SK-N-SH (cell line): ENCODE results near the gene OCA2.

Source experiments
- CTCF ChIP-seq: fragments of 200-600 bp; sonication (generic); IDR thresholded peaks from 2 replicates; pipeline ENCODE4 v1.6.1; 2017; ENCODE audit warnings: antibody characterized with exemption, mild to moderate bottlenecking, moderate library complexity
- EZH2phosphoT487 ChIP-seq: fragments of 200-600 bp; sonication (generic); IDR thresholded peaks from 2 replicates; pipeline ENCODE4 v1.6.1; 2017; ENCODE audit warnings: low read depth, mixed run types, mild to moderate bottlenecking, antibody characterized with exemption, moderate library complexity, borderline replicate concordance
- RAD21 ChIP-seq: IDR thresholded peaks from 2 replicates; pipeline ENCODE4 v1.6.1; 2012; ENCODE audit warnings: mild to moderate bottlenecking, low read length
- RFX5 ChIP-seq: IDR thresholded peaks from 2 replicates; pipeline ENCODE4 v1.6.1; 2012; ENCODE audit warnings: mild to moderate bottlenecking, improper control_type of control experiment, low read length
- TCF12 ChIP-seq: IDR thresholded peaks from 2 replicates; pipeline ENCODE4 v1.4.0; 2012
- TEAD4 ChIP-seq: IDR thresholded peaks from 2 replicates; pipeline ENCODE4 v1.4.0; 2012; ENCODE audit warnings: mild to moderate bottlenecking, borderline replicate concordance; ENCODE audit not compliant: insufficient read depth
- YY1 ChIP-seq: IDR thresholded peaks from 2 replicates; pipeline ENCODE4 v1.4.0; 2012; ENCODE audit warnings: low read depth, mild to moderate bottlenecking
- TF ChIP-seq, protein P1 (sequence below): IDR thresholded peaks from 2 replicates; pipeline ENCODE4 v1.4.0; 2012; ENCODE audit warnings: low read depth
- TF ChIP-seq, protein P2 (sequence below): IDR thresholded peaks from 2 replicates; pipeline ENCODE4 v1.6.1; 2012; ENCODE audit warnings: mild to moderate bottlenecking, low read depth, low read length, moderate library complexity

GRCh38 chr15:27804569-27805260 is 294.4 kb downstream of the OCA2 start:
- no peak for TF ChIP-seq EZH2phosphoT487
- no peak for TF ChIP-seq YY1
- no peak for TF ChIP-seq TEAD4
- TF ChIP-seq RAD21 = no peak
- TF ChIP-seq, protein P1, sequence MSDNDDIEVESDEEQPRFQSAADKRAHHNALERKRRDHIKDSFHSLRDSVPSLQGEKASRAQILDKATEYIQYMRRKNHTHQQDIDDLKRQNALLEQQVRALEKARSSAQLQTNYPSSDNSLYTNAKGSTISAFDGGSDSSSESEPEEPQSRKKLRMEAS = no peak
- TF ChIP-seq, protein P2, sequence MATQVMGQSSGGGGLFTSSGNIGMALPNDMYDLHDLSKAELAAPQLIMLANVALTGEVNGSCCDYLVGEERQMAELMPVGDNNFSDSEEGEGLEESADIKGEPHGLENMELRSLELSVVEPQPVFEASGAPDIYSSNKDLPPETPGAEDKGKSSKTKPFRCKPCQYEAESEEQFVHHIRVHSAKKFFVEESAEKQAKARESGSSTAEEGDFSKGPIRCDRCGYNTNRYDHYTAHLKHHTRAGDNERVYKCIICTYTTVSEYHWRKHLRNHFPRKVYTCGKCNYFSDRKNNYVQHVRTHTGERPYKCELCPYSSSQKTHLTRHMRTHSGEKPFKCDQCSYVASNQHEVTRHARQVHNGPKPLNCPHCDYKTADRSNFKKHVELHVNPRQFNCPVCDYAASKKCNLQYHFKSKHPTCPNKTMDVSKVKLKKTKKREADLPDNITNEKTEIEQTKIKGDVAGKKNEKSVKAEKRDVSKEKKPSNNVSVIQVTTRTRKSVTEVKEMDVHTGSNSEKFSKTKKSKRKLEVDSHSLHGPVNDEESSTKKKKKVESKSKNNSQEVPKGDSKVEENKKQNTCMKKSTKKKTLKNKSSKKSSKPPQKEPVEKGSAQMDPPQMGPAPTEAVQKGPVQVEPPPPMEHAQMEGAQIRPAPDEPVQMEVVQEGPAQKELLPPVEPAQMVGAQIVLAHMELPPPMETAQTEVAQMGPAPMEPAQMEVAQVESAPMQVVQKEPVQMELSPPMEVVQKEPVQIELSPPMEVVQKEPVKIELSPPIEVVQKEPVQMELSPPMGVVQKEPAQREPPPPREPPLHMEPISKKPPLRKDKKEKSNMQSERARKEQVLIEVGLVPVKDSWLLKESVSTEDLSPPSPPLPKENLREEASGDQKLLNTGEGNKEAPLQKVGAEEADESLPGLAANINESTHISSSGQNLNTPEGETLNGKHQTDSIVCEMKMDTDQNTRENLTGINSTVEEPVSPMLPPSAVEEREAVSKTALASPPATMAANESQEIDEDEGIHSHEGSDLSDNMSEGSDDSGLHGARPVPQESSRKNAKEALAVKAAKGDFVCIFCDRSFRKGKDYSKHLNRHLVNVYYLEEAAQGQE = no peak
- no peak for TF ChIP-seq RFX5
- TF ChIP-seq TCF12 = no peak
- TF ChIP-seq CTCF = no peak
